Measurements from ENCODE around the gene FYN.

The FYN gene

GRCh38 chr6:111763381-111763780 is 109.9 kb downstream of the FYN start:
- no peak for TF ChIP-seq CTCF (IDR thresholded peaks at IDR 0.05; ENCODE audit: low read depth, low read length, missing control alignments)
- no peak for DNase-seq (ENCODE audit: low read depth)
- no peak overlapping the region for H3K4me3 ChIP-seq (ENCODE audit: low read depth, low read length)

- TF ChIP-seq CTCF (IDR thresholded peaks at IDR 0.05; ENCODE audit: low read depth, low read length, missing control alignments) = no peak
- DNase-seq (ENCODE audit: low read depth) = no peak
- H3K4me3 ChIP-seq (ENCODE audit: low read depth, low read length) = no peak overlapping the region
Observed at GRCh38 chr6:111761783-111762312, 111.4 kb downstream of the FYN start.

- DNase-seq (ENCODE audit: low read depth) = no peak
- no peak overlapping the region for H3K4me3 ChIP-seq (ENCODE audit: low read depth, low read length)
- no peak for TF ChIP-seq CTCF (IDR thresholded peaks at IDR 0.05; ENCODE audit: low read depth, low read length, missing control alignments)
Observed at GRCh38 chr6:111761212-111761611, 112.0 kb downstream of the FYN start.

- no peak overlapping the region for H3K4me3 ChIP-seq (ENCODE audit: low read depth, low read length)
- TF ChIP-seq CTCF (IDR thresholded peaks at IDR 0.05; ENCODE audit: low read depth, low read length, missing control alignments) = no peak
- no peak for DNase-seq (ENCODE audit: low read depth)
Observed at GRCh38 chr6:111759836-111760785, 113.1 kb downstream of the FYN start.

GRCh38 chr6:111759331-111759835 is 113.9 kb downstream of the FYN start:
- no peak overlapping the region for H3K4me3 ChIP-seq (ENCODE audit: low read depth, low read length)
- TF ChIP-seq CTCF (IDR thresholded peaks at IDR 0.05; ENCODE audit: low read depth, low read length, missing control alignments) = no peak
- DNase-seq (ENCODE audit: low read depth) = no peak

- no peak for TF ChIP-seq CTCF (IDR thresholded peaks at IDR 0.05; ENCODE audit: low read depth, low read length, missing control alignments)
- no peak overlapping the region for H3K4me3 ChIP-seq (ENCODE audit: low read depth, low read length)
- DNase-seq (ENCODE audit: low read depth) = no peak
Observed at GRCh38 chr6:111758608-111759329, 114.5 kb downstream of the FYN start.

All from GM12864 (cell line).